ENCODE measurements around the gene ABHD17A. TPM values are rescaled to one million over a fixed set of nuclear protein-coding genes. Genes with fewer than 3 reads are reported as not detected.

Gene ABHD17A
- total RNA-seq, 1 donor from 2014 or later: 60.4 TPM

- Mint-ChIP-seq H3K4me1 (ENCODE audit: unreplicated experiment) (peaks cover 6% of the 10 kb centered on the region), H3K4me3 (no peak overlapping the region), H3K36me3 (peaks cover 5% of the 10 kb centered on the region), H3K9me3 (no peaks in the 10 kb centered on the region), H3K27me3 (no peaks in the 10 kb centered on the region), H3K27ac (no peak overlapping the region)
- no peak for DNase-seq (ENCODE audit: extremely low spot score, unreplicated experiment)
- TF ChIP-seq, protein P1, sequence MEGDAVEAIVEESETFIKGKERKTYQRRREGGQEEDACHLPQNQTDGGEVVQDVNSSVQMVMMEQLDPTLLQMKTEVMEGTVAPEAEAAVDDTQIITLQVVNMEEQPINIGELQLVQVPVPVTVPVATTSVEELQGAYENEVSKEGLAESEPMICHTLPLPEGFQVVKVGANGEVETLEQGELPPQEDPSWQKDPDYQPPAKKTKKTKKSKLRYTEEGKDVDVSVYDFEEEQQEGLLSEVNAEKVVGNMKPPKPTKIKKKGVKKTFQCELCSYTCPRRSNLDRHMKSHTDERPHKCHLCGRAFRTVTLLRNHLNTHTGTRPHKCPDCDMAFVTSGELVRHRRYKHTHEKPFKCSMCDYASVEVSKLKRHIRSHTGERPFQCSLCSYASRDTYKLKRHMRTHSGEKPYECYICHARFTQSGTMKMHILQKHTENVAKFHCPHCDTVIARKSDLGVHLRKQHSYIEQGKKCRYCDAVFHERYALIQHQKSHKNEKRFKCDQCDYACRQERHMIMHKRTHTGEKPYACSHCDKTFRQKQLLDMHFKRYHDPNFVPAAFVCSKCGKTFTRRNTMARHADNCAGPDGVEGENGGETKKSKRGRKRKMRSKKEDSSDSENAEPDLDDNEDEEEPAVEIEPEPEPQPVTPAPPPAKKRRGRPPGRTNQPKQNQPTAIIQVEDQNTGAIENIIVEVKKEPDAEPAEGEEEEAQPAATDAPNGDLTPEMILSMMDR (conservative IDR thresholded peaks at IDR 0.05): no peak
Measured at GRCh38 chr19:1925544-1925943, 40.2 kb upstream of the ABHD17A start.

DNA sequence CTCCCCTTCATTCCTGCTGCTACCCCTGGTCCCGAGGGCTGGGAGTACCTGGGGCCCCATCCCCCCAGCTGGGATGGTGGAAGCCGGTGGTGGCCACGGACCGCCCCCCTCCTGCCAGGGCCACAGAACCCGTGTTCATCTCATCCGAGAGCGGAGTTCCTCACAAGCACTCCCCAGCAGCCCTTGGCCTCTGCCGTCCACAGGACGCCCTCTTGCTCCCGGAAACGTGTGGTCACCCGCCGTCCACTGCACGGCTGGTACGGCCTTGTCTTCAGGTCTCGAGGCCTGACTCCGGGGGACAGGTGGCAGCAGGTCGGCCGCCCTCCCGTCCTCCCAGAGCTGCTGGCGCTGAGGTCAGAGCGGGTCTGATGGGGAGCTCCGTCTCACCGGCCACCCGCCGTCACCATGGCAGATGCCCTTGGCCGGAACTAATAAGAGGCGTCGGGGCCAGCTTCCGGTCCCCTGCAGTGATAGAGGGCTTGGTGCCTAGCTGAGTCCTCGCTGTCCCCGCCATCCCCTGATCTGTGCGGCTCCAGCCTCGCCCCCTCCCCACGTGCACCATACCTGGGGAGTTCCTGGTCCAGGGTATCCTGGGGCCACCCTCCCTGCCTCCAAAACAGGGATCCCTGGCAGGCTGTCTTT, 39.1 kb upstream of the ABHD17A start:
- H3K36me3 Mint-ChIP-seq: peaks cover 5% of the 10 kb centered on the region
- H3K4me3 Mint-ChIP-seq: no peak overlapping the region
- H3K27me3 Mint-ChIP-seq: no peaks in the 10 kb centered on the region
- no peak for DNase-seq (ENCODE audit: extremely low spot score, unreplicated experiment)
- TF ChIP-seq, protein P1 (conservative IDR thresholded peaks at IDR 0.05): no peak
- H3K9me3 Mint-ChIP-seq: no peaks in the 10 kb centered on the region
- peaks cover 6% of the 10 kb centered on the region for H3K4me1 Mint-ChIP-seq (ENCODE audit: unreplicated experiment)
- H3K27ac Mint-ChIP-seq: no peak overlapping the region

- DNase-seq (ENCODE audit: extremely low spot score, unreplicated experiment): no peak
- H3K4me1 Mint-ChIP-seq (ENCODE audit: unreplicated experiment): peaks cover 6% of the 10 kb centered on the region
- TF ChIP-seq, protein P1 (conservative IDR thresholded peaks at IDR 0.05): no peak
- H3K27me3 Mint-ChIP-seq: no peaks in the 10 kb centered on the region
- H3K36me3 Mint-ChIP-seq: peaks cover 5% of the 10 kb centered on the region
- no peak overlapping the region for H3K4me3 Mint-ChIP-seq
- no peaks in the 10 kb centered on the region for H3K9me3 Mint-ChIP-seq
- H3K27ac Mint-ChIP-seq: no peak overlapping the region
Measured at GRCh38 chr19:1923319-1923718, 38.0 kb upstream of the ABHD17A start.

- Mint-ChIP-seq H3K4me1 (ENCODE audit: unreplicated experiment) (peaks cover 3% of the 10 kb centered on the region), H3K27me3 (no peaks in the 10 kb centered on the region), H3K4me3 (no peak overlapping the region), H3K36me3 (peaks cover 3% of the 10 kb centered on the region), H3K27ac (no peak overlapping the region), H3K9me3 (no peaks in the 10 kb centered on the region)
- DNase-seq (ENCODE audit: extremely low spot score, unreplicated experiment): no peak
- TF ChIP-seq, protein P1 (conservative IDR thresholded peaks at IDR 0.05): no peak
Measured at GRCh38 chr19:1922803-1923202, 37.5 kb upstream of the ABHD17A start.

GRCh38 chr19:1921825-1922224, 36.5 kb upstream of the ABHD17A start:
- H3K4me1 Mint-ChIP-seq (ENCODE audit: unreplicated experiment): no peaks in the 10 kb centered on the region
- DNase-seq (ENCODE audit: extremely low spot score, unreplicated experiment): no peak
- no peaks in the 10 kb centered on the region for H3K27me3 Mint-ChIP-seq
- H3K36me3 Mint-ChIP-seq: no peaks in the 10 kb centered on the region
- H3K9me3 Mint-ChIP-seq: no peaks in the 10 kb centered on the region
- H3K4me3 Mint-ChIP-seq: no peak overlapping the region
- TF ChIP-seq, protein P1 (conservative IDR thresholded peaks at IDR 0.05): no peak
- H3K27ac Mint-ChIP-seq: no peak overlapping the region

All from type B pancreatic cell (in vitro differentiated cells).